ENCODE results near the gene SEC22B.
"Not testable (repeated sequence)": the region's sequence is repeated elsewhere in the genome, so short reads cannot be mapped to it uniquely, and the experiment has no call there.

Gene SEC22B

DNA sequence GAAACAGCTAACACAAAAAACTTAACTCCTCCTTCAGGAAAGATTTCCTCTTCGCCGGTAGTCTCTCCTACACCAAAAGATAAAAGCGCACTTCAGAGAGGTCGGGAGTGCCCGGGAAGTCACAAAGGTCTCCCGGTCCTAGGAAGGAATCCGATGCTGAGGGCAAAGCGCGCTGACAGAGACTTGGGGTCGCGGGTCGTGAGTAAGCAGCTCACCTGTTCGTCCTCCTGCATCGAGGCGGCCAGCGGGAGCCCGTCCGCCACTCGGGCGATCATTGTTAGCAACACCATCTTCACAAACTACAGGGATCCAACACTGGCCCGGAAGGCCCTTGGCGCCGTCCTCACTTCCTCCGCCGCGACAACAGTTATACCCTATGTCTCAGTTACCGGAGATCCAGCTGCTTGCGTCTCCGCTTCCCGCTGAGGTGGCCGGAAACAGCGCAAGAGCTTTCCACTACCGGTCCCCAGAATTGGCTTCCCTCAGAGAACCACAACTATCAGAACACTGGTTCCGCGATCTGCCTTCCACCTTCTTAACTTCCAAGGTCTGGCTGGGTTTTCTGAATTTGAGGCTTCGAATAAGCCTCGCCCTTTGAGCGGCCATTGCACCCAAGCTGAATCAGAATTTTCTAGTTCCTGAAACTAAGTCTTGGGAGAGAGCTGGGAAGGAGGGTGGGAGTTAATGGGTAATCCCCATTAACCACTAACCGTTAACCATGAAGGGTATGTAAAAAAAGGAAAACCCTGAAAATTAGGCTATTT lies at the start of gene SEC22B:
Gene SEC22B, minus strand, starts transcription at position 429 of the 764 bp plus-strand sequence. Its CDS starts 139 bp downstream, at position 290.
- DNase-seq (ENCODE audit: low read depth): peak; percentile 86

DNA sequence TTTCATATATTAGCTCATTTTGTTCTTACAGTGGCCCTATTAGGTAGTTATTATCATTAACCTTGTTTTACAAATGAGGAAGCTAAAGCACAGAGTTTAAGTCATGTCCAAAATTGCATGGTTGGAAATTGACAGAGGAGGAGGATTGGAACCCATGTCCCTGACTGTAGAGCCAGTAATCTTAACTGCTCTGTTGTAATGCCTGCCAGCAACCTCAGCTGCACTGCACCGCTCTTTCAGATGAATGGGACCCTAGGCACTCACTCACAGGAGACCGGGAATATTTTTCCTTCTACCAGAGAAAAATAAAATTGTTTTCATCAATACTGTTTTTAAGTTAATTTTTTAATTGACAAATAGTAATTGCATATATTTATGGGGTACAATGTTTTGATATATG lies 41.6 kb upstream of the SEC22B start:
- DNase-seq (ENCODE audit: low read depth): not testable (repeated sequence)

DNA sequence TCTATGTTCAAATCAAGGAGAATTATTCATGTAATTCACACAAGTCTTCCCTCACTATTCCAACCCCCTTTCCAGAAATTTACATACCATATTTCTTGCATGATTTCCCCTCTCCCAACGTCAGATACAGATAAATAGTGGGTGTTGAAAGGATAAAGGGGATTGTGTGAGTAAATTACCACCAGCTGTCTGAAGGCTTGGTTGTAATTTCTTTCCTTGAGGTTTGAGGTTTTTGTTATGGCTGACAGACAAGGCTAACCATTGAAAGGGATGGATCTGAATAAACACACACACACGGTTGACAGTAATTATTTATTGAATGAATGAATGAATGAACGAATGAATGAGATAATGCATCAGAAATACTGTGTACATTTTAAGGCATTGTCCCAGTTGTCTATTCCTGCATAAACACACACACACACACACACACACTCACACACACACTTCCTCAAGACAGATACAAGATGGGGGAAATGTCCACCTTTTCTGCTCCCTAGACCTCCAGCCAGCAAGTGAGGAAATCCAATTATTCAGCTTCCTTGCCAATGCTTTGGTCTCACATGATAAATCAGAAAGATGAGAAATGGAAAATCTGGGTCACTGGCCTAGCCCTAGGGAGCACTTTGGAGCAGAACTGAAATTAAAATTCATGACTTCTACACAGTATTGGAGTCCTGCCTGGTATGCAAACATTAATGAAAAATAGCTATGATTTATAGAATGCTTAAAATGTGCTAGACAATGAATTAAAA lies 41.0 kb upstream of the SEC22B start:
- not testable (repeated sequence) for DNase-seq (ENCODE audit: low read depth)

DNA sequence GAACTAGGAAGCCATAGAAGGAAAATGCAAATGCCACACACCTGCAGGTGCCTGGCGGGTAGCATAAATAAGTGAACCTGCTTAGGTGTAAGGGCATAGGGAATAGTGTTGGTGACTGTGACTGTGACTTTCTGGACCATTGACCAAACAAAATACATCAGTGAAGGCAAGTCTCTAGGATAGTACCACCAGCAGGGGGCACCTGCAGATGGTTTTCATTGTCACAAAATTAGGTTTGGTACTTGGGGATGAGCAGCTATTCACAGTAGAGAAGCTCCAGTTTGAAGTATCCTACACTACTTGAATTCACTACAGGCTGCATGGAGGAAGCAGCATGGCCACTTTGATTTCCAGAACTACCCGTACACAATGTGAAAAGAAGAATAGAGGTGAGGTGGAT lies 37.3 kb upstream of the SEC22B start:
- DNase-seq (ENCODE audit: low read depth): not testable (repeated sequence)

DNA sequence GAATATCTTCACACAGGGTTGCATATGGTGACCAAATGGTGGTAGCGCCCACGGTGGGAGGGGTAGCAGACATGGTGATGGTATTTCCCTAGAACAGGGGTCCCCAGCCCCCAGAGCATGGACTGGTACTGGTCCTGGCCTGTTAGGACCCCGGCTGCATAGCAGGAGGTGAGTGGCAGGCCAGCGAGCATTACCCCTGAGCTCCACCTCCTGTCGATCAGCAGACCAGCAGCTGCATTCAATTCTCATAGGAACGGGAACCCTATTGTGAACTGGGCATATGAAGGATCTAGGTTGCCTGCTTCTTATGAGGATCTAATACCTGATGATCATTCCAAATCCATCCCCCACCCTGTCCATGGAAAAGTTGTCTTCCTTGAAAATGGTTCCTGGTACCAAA lies 34.4 kb upstream of the SEC22B start:
- DNase-seq (ENCODE audit: low read depth): not testable (repeated sequence)

DNA sequence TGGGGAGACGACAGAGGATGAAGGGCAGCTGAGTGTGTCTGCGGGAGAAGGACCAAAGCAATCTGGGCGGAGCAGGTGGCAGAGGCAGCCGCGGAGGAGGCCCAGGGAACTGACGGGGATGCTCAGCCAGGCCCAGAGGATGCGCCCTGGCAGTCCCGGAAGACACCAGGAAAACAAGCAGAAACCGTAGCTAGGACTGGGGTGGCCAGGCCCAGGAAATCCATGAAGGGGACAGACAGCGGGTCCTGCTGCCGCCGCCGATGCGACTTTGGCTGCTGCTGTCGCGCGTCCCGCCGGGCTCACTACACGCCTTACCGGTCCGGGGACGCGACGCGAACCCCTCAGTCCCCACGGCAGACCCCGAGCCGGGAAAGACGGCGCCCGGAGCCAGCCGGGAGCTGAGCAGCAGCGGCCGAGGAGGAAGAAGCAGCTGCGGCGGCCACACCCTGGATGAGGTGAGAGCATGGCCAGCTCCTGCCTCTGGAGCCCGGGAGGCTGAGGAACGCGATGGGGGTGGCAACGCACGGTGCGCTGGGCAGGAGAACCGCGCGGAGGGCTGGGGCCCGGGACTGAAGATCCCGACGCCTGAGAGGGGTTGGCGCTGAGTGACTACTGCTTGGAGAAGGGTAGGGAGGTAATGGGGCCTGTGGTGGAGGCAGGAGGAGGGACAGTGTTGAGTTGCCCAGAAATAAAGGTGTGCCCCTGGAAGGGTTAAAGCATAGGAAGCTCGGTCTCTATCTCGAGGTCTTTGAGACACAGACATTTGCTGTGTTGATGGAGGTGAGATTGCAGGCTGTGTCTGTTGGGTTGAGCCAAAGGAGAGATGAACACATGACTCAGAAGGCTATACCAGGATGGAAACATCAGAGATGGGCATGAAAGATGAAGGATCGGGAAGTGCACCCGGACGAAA lies 20.8 kb upstream of the SEC22B start:
- not testable (repeated sequence) for DNase-seq (ENCODE audit: low read depth)

DNA sequence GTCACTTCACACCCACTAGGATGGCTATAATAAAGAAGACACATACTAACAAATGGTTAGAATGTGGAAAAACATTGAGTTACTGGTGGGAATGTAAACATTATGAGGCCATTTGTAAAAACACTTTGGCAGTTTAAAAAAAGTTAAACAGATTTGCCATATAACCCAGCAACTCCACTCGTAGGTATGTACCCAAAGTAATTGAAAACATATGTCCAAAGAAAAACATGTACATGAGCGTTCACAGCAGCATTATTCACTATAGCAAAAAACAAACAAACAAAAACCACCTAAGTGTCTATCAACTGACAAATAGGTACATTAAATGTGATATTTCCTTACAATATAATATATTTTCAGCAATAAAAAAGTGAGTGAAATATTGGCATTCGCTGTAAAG lies 12.3 kb upstream of the SEC22B start:
- not testable (repeated sequence) for DNase-seq (ENCODE audit: low read depth)

DNA sequence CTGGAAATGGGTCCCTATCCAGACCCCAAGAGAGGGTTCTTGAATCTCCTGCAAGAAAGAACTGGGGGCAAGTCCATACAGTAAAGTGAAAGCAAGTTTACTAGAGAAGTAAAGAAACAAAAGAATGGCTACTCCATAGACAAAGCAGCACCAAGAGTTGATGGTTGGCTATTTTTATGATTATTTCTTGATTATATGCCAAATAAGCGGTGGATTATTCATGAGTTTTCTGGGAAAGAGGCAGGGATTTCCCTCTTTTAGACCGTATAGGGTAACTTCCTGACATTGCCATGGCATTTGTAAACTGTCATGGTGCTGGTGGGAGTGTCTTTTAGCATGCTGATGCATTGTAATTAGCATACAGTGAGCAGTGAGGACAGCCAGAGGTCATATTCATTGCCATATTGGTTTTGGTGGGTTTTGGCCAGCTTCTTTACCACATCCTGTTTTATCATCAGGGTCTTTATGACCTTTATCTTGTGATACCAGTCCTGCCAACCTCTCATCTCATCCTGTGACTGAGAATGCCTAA lies 5.9 kb upstream of the SEC22B start:
- DNase-seq (ENCODE audit: low read depth): not testable (repeated sequence)

DNA sequence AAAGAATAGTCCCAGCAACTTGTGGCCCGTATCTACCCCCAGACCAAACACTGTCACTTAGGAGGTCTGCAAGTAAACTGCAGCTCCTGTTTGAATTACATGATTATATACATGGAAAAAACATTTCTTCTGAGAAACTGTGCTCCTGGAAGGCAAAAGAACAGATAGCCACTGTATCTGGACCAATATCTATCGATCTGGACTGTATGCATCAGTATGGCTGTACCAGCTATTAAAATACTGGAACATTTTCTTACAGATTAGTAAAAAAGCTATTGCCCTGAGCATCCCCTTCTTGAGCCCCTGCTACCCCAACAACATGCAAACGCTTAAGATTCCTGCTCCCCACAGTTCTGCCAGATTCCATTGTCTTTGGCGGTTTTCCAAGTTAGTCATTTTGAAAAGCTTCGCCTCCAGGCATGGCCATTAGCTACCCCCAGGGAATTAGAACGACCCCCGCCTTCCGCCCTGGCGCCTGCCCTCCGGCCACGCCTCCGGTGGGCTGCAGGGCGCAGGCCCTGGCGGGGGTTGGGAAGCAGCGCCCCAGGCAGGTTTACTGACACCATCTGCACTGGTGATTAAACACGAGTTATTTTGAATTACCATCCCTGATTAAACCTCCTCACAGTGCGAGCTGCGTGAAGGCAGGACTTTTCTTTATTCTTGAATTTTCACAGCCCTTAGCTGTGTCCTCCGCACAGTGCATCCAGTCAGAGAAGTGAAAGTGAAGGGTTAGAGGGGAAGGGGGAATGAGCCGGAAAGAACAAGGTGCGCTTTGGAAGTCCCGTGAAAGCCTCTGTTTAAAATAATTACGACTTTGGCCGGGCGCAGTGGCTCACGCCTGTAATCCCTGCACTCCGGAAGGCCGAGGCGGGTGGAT lies 3.7 kb upstream of the SEC22B start:
- DNase-seq (ENCODE audit: low read depth): peak; percentile 74

DNA sequence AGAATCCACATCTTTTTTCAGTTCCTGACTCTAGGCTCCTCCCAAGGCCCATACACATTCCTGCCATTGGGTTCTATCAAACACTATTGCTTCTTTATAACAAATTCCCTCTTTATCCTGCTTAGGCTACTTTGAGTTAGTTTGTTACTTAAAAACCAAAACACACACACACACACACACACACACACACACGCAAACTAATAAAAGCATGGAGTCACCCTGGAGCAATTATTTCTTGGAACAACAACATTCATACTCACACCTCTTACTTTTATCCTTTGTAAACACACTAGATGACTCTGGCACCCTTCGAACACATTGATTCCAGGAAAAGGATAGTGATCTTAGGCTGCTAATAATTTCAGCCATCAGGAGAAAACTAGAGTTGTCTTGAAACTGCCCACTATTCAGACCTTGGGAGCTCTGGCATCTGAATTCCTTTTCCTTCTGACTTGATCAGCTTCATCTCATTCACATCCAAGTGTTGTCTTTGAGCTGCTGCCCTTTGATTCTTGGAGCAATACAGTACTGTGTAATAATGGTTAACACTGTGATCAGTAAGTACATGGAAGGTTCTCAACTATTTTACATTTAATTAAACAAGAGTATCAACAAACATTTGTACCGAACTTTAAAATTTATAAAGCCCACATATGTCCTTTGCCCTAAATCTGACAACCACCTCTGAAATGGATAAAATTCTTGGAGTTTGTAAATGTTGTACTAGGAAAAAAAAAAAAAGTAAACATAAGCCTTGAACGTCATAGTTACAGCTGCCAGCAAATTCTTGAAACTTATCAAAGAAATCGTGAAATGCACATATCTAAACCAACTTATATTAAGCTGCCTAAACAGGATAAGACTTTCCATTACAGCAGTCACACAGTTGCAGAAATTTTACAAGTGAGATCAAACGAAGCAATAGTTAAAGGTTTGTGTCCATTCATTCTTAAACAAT lies 2.8 kb upstream of the SEC22B start:
- DNase-seq (ENCODE audit: low read depth): peak; percentile 84

DNA sequence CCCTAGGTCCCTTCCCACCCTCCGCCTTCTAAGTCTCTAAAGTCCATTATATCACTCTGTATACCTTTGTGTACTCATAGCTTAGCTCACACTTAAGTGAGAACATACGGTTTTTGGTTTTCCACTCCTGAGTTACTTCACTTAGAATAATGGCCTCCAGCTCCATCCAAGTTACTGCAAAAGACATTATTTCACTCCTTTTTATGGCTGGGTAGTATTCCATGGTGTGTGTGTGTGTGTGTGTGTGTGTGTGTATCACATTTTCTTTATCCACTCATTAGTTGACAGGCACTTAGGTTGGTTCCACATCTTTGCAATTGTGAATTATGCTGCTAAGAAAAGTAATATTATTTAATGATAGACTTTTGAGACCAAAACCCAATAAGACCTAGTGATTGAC lies 1.7 kb upstream of the SEC22B start:
- not testable (repeated sequence) for DNase-seq (ENCODE audit: low read depth)

DNA sequence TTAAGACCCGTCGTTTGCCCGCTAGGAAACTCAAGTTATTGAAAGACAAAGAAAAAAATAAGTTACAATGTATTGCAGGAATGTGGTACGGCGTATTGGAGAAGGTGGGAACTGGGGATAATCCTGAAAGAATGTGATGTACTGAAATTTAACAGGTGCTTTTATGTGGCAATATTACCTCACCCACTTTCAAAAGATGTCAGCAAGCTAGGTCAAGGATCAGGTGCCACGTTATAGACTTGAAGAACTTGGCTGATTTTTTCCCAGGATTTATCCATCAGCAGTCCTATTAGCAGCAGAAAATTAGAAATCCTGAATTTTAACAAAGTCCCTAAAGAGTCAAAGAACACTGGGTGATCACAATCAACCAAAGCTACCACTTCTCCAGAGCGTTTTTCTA lies 632 bp downstream of the SEC22B start:
- not testable (repeated sequence) for DNase-seq (ENCODE audit: low read depth)

DNA sequence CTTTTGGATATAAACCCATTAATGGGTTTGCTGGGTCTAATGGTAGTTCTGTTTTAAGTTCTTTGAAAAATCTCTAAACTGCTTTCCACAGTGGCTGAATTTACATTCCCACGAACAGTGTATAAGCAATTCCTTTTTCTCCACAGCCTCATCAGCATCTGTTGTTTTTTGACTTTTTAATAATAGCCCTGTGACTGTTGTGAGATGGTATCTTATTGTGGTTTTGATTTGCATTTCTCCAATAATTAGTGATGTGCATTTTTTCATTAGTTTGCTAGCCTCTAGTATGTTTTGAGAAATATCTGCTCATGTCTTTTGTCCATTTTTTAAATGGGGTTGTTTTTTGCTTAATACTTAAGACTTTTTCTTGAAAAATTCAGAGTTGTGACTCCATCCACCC lies 11.6 kb downstream of the SEC22B start:
- not testable (repeated sequence) for DNase-seq (ENCODE audit: low read depth)

DNA sequence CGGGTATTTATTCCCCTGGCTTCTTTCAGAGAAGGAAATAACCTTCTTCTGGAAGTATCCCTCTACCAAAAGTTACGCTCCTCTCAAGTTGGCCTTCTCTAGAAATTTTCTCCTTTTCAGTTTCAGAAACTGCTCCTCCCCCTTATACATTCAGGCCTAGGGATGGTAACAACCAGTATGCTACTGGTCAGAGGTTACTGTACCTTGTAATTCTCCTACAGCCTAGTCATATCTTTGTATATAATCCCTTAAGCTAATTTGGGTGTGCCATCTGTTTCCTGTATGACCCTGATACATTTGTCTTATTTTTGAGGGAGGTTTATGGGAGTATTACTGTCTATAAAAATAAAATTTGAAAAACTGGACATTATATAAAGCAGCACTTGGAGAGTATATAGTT lies 14.3 kb downstream of the SEC22B start:
- DNase-seq (ENCODE audit: low read depth): not testable (repeated sequence)

DNA sequence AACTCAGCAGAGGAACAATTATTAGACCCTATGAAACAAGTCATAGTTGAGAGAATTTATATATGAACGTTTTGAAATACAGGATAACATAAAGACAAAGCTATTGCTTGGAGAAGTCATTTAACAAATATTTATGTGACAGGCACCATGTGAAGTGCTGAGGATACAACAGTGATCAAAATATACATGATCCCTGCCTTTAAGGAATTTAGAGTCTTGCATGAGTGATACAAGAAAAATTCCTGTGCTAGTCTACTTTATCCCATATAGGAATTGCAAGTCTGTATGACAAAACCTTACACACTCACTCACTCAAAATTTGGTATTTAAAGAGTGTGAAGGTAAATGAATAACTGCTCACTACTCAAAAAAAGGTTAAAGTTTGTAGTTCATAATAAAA lies 17.8 kb downstream of the SEC22B start:
- DNase-seq (ENCODE audit: low read depth): not testable (repeated sequence)

DNA sequence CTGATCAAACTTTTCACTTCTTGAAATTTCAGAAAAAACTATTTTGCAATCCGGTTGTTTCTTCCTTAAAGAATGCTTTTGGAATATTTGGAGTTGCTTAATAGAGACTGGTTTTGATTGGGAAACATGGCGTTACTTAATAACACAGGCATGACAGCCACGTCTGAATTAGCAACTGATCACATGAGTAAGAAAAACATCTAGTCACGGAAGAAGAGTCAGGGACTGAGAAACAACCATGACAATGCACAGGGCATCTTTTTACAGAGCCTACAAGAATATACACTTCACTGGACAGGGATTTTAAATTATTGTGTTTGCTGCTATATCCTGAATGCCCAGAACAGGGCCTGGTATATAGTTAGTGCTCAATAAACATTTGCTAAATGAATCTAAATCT lies 18.2 kb downstream of the SEC22B start:
- DNase-seq (ENCODE audit: low read depth): not testable (repeated sequence)

DNA sequence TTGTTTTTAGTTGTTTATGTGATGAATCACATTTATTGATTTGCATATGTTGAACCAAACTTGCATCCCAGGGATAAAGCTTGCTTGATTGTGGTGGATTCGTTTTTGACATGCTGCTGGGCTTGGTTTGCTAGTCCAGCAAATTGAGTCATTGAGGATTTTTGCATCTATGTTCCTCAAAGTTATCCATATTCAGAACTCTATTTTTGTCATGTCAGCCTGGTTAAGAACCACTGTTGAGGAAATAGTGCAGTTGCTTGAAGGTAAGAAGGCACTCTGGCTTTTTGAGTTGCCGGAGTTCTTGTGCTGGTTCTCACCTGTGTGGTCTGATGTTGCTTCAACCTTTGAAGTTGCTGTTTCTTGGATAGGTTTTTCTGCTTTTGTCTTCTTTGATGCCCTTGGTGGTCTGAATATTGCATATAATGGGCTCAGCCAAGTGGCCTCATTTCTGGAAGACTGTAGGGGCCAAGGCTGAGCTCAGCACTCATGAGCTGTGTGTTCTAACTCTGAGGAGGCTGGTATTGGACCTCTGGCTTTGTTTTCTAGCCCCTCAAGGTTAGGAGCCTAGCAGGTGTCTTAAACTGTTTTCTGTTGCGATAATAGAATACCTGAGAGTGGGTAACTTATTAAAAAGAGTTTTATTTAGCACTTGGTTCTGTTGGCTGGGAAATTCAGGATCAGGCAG lies 26.0 kb downstream of the SEC22B start:
- DNase-seq (ENCODE audit: low read depth): not testable (repeated sequence)

DNA sequence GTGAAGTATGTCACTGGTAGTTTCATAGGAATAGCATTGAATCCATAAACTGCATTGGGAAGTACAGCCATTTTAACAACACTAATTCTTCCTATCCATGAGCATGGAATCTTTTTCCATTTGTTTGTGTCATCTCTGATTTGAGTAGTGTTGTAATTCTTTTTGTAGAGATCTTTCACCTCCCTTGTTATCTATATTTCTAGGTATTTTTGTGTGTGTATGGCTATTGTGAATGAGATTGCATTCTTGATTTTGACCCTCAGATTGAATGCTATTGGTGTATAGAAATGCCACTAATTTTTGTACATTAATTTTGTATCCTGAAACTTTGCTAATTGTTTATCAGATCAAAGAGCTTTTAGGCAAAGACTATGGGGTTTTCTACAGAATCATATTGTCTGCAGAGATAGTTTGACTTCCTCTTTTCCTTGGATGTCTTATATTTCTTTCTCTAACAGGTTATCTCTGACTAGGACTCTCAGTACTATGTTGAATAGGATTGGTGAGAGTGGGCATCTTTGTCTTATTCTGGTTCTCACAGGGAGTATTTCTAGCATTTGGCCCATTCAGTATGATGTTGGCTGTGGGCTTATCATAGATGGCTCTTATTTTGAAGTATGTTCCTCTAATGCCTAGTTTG lies 26.8 kb downstream of the SEC22B start:
- not testable (repeated sequence) for DNase-seq (ENCODE audit: low read depth)

DNA sequence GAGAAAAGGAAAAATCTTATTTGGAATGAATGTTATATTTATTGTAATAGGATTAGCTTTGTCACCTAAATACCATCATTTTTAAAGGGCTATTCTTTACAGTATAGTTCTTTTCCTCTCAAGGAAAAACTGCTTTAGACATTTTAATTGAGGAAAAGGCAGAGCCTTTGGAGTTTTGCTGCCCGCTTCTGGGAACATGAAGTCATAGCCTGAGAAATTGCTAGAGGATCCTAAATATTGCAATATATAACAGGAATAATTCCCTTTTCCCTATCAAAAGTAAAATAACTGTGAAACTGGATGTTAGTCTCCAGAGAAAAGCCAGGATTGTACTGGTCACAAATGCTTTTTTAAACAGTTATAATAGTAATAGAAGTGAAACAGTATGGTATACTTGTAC lies 30.5 kb downstream of the SEC22B start:
- not testable (repeated sequence) for DNase-seq (ENCODE audit: low read depth)
